SK-N-SH (cell line): ENCODE data around the gene DRGX. TPM values are rescaled to one million over a fixed set of nuclear protein-coding genes. Genes with fewer than 3 reads are reported as not detected.

ENCODE experiments used
- CTCF ChIA-PET: fragments of 300-600, 350-600 bp; formaldehyde crosslinking; extraction: SDS; loops from one replicate; lab custom pipeline; 2021; lab: Yijun Ruan, JAX
- POLR2A ChIA-PET: fragments of 350-600 bp; sonication (Branson Sonifier 250); formaldehyde crosslinking; extraction: SDS; loops from one replicate; lab custom pipeline; 2020; ENCODE audit warnings: antibody characterized with exemption, inconsistent platforms; lab: Yijun Ruan, JAX
- DNase-seq: peaks from one replicate; pipeline ENCODE4 v3.0.0; 2012
- H2AFZ ChIP-seq: fragments of 200-600 bp; sonication (generic); 2 replicates; pipeline ENCODE4 v1.8.1; 2016; ENCODE audit warnings: antibody characterized with exemption, mild to moderate bottlenecking, low read depth
- H3F3A ChIP-seq: fragments of 200-600 bp; sonication (generic); replicated peaks from 2 replicates; pipeline ENCODE3; 2016; ENCODE audit warnings: antibody characterized with exemption, mild to moderate bottlenecking; ENCODE audit not compliant: insufficient read depth
- H3K27ac ChIP-seq, 2 experiments: fragments of 200-500 bp in 1 of 2; fragments of 200-600 bp in 1 of 2; sonication (Bioruptor generic) in 1 of 2; sonication (generic), shearing (Covaris generic) in 1 of 2; 2 replicates each; pipeline versions ENCODE4 v1.5.1 to v1.6.1; 2014 to 2016; ENCODE audit warnings: low read depth in 2 of 2, inconsistent platforms in 1 of 2, low read length in 1 of 2, mild to moderate bottlenecking in 1 of 2, mixed read lengths in 1 of 2
- H3K27me3 ChIP-seq: fragments of 200-600 bp; sonication (generic), shearing (Covaris generic); 2 replicates; pipeline ENCODE4 v1.6.1; 2016; ENCODE audit warnings: mixed run types; ENCODE audit not compliant: insufficient read depth
- H3K36me3 ChIP-seq, 2 experiments: fragments of 200-500 bp in 1 of 2; fragments of 200-600 bp in 1 of 2; sonication (Bioruptor generic) in 1 of 2; sonication (generic) in 1 of 2; replicated peaks in 1 of 2; 2 replicates each; pipeline versions ENCODE3 to v1.5.1; 2014 to 2016; ENCODE audit warnings: low read length in 1 of 2, mild to moderate bottlenecking in 1 of 2; ENCODE audit not compliant: insufficient read depth in 2 of 2, control insufficient read depth in 1 of 2
- H3K4me1 ChIP-seq, 2 experiments: fragments of 200-500 bp in 1 of 2; fragments of 200-600 bp in 1 of 2; sonication (Bioruptor generic) in 1 of 2; sonication (generic), shearing (Covaris generic) in 1 of 2; 2 replicates each; pipeline versions ENCODE4 v1.5.1 to v1.6.1; 2014 to 2016; ENCODE audit warnings: low read depth in 1 of 2, low read length in 1 of 2, mixed run types in 1 of 2; ENCODE audit not compliant: insufficient read depth in 2 of 2, control insufficient read depth in 1 of 2
- H3K4me2 ChIP-seq: fragments of 200-600 bp; sonication (generic), shearing (Covaris generic); 2 replicates; pipeline ENCODE4 v1.6.1; 2017; ENCODE audit warnings: mixed run types
- H3K4me3 ChIP-seq, 2 experiments: fragments of 200-500 bp in 1 of 2; fragments of 200-600 bp in 1 of 2; sonication (Bioruptor generic) in 1 of 2; sonication (generic), shearing (Covaris generic) in 1 of 2; 2 replicates each; pipeline versions ENCODE4 v1.5.1 to v1.8.1; 2014 to 2016; ENCODE audit warnings: low read depth in 2 of 2, inconsistent platforms in 1 of 2, low read length in 1 of 2, mild to moderate bottlenecking in 1 of 2, mixed read lengths in 1 of 2, moderate library complexity in 1 of 2
- H3K79me2 ChIP-seq: fragments of 200-600 bp; sonication (generic); 2 replicates; pipeline ENCODE4 v1.8.1; 2017; ENCODE audit warnings: mild to moderate bottlenecking; ENCODE audit not compliant: insufficient read depth
- H3K9ac ChIP-seq: fragments of 200-600 bp; sonication (generic); 2 replicates; pipeline ENCODE4 v1.6.1; 2017; ENCODE audit warnings: mixed run types
- H3K9me2 ChIP-seq: fragments of 200-600 bp; sonication (generic); 2 replicates; pipeline ENCODE4 v1.6.1; 2017; ENCODE audit warnings: mixed run types
- H3K9me3 ChIP-seq: fragments of 200-600 bp; sonication (generic); 2 replicates; pipeline ENCODE4 v1.6.1; 2017; ENCODE audit warnings: mixed run types, mild to moderate bottlenecking, moderate library complexity
- H4K20me1 ChIP-seq: fragments of 200-600 bp; sonication (generic); 2 replicates; pipeline ENCODE4 v1.6.1; 2017; ENCODE audit warnings: mild to moderate bottlenecking, mixed run types; ENCODE audit not compliant: insufficient read depth
- EZH2phosphoT487 ChIP-seq: fragments of 200-600 bp; sonication (generic); IDR thresholded peaks from 2 replicates; pipeline ENCODE4 v1.6.1; 2017; ENCODE audit warnings: low read depth, mixed run types, mild to moderate bottlenecking, antibody characterized with exemption, moderate library complexity, borderline replicate concordance
- FOSL2 ChIP-seq: IDR thresholded peaks from 2 replicates; pipeline ENCODE4 v1.4.0; 2012; ENCODE audit warnings: low read depth, mild to moderate bottlenecking, moderate library complexity, borderline replicate concordance
- MAX ChIP-seq: IDR thresholded peaks from 2 replicates; pipeline ENCODE4 v1.4.0; 2012; ENCODE audit warnings: low read depth
- NRF1 ChIP-seq: IDR thresholded peaks from 2 replicates; pipeline ENCODE4 v1.6.1; 2012; ENCODE audit warnings: low read depth, mild to moderate bottlenecking, low read length
- POLR2AphosphoS5 ChIP-seq: IDR thresholded peaks from 2 replicates; pipeline ENCODE4 v1.6.1; 2012; ENCODE audit warnings: low read depth, low read length
- RAD21 ChIP-seq: IDR thresholded peaks from 2 replicates; pipeline ENCODE4 v1.6.1; 2012; ENCODE audit warnings: mild to moderate bottlenecking, low read length
- RCOR1 ChIP-seq: fragments of 150-350 bp; IDR thresholded peaks from 2 replicates; pipeline ENCODE4 v1.6.1; 2017; ENCODE audit warnings: antibody characterized with exemption, low read length
- RFX5 ChIP-seq: IDR thresholded peaks from 2 replicates; pipeline ENCODE4 v1.6.1; 2012; ENCODE audit warnings: mild to moderate bottlenecking, improper control_type of control experiment, low read length
- SIN3A ChIP-seq: IDR thresholded peaks from 2 replicates; pipeline ENCODE4 v1.6.1; 2012; ENCODE audit warnings: low read depth, mild to moderate bottlenecking, low read length, moderate library complexity, borderline replicate concordance
- SMC3 ChIP-seq: IDR thresholded peaks from 2 replicates; pipeline ENCODE4 v1.6.1; 2012; ENCODE audit warnings: low read depth, low read length, improper control_type of control experiment
- TEAD4 ChIP-seq: IDR thresholded peaks from 2 replicates; pipeline ENCODE4 v1.4.0; 2012; ENCODE audit warnings: mild to moderate bottlenecking, borderline replicate concordance; ENCODE audit not compliant: insufficient read depth
- YY1 ChIP-seq: IDR thresholded peaks from 2 replicates; pipeline ENCODE4 v1.4.0; 2012; ENCODE audit warnings: low read depth, mild to moderate bottlenecking
- WGBS: methylation state at CpG from one replicate; pipeline ENCODE4 v1.1.6; 2017; ENCODE audit warnings: low lambda C conversion rate; 5-methylcytosine and 5-hydroxymethylcytosine counted together
- polyA plus RNA-seq, 3 experiments: library from polyadenylated mRNA; depleted of rRNA; stranded (reverse); fragments of >200 nt; gene quantifications; 2 replicates each; pipeline ENCODE4 v1.2.3, GENCODE V29; 2012
- TF ChIP-seq, protein P1 (sequence below): IDR thresholded peaks from 2 replicates; pipeline ENCODE4 v1.4.0; 2012; ENCODE audit warnings: low read depth, borderline replicate concordance
- TF ChIP-seq, protein P2 (sequence below): fragments of 150-350 bp; IDR thresholded peaks from 2 replicates; pipeline ENCODE4 v1.6.1; 2016; ENCODE audit warnings: mild to moderate bottlenecking, low read depth, low read length

The DRGX gene
- polyA plus RNA-seq, 1 of the 3 experiments (the other 2 are of a cell fraction) = not detected

GRCh38 chr10:49347342-49347741, 48.5 kb downstream of the DRGX start:
- H3K4me2 ChIP-seq = no peak overlapping the region
- H3K4me1 ChIP-seq = no peaks in the 10 kb centered on the region; a peak in 1 of 4 replicates
- TF ChIP-seq NRF1 (no peak), SMC3 (no peak), MAX (no peak)
- no peak overlapping the region for H2AFZ ChIP-seq
- no peak for DNase-seq
- CTCF ChIA-PET = no interaction called here
- no peak overlapping the region for H3K9ac ChIP-seq
- H3K9me3 ChIP-seq = no peaks in the 10 kb centered on the region; the same call in 1 of the 2 replicates
- no peaks in the 10 kb centered on the region for H4K20me1 ChIP-seq
- H3K9me2 ChIP-seq = no peaks in the 10 kb centered on the region
- no peaks in the 10 kb centered on the region for H3K79me2 ChIP-seq
- 38% methylated on average over 2 of the region's 4 CpGs for WGBS
- H3K4me3 ChIP-seq = no peak overlapping the region
- H3K27ac ChIP-seq = no peak overlapping the region
- H3K36me3 ChIP-seq = no peaks in the 10 kb centered on the region
- no peaks in the 10 kb centered on the region for H3K27me3 ChIP-seq
- H3F3A ChIP-seq = no peaks in the 10 kb centered on the region
- POLR2A ChIA-PET = no interaction called here

DNA sequence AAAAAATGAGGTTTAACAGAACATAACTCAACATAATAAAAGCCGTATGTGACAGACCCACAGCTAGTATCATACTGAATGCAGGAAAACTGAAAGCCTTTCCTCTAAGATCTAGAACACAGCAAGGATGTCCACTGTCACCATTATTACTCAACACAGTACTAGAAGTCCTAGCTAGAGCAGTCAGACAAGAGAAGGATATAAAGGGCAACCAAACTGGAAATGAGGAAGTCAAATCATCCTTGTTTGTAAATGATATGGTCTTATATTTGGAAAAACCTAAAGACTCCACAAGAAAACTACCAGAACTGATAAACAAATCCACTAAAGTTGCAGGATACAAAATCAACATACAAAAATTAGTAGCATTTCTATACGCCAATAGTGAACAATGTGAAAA, 51.0 kb downstream of the DRGX start:
- H3K36me3 ChIP-seq = no peaks in the 10 kb centered on the region
- no peak for TF ChIP-seq YY1
- no peak for TF ChIP-seq RAD21
- TF ChIP-seq, protein P1, sequence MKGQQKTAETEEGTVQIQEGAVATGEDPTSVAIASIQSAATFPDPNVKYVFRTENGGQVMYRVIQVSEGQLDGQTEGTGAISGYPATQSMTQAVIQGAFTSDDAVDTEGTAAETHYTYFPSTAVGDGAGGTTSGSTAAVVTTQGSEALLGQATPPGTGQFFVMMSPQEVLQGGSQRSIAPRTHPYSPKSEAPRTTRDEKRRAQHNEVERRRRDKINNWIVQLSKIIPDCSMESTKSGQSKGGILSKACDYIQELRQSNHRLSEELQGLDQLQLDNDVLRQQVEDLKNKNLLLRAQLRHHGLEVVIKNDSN = no peak
- no peak for TF ChIP-seq SMC3
- TF ChIP-seq EZH2phosphoT487 = no peak
- TF ChIP-seq, all 33 proteins: peak for 0
- Histone ChIP-seq H3F3A (no peaks in the 10 kb centered on the region), H4K20me1 (no peaks in the 10 kb centered on the region), H3K9ac (no peak overlapping the region), H3K27me3 (no peaks in the 10 kb centered on the region), H3K9me3 (no peaks in the 10 kb centered on the region; the same call in 1 of the 2 replicates), H2AFZ (no peak overlapping the region), H3K9me2 (no peaks in the 10 kb centered on the region), H3K4me2 (no peak overlapping the region), H3K27ac (no peak overlapping the region), H3K4me1 (no peaks in the 10 kb centered on the region), H3K79me2 (no peaks in the 10 kb centered on the region), H3K4me3 (no peak overlapping the region)
- DNase-seq = no peak
- CTCF ChIA-PET = no interaction called here
- POLR2A ChIA-PET = no interaction called here
- 12% methylated on average over 2 of the region's 2 CpGs for WGBS

DNA sequence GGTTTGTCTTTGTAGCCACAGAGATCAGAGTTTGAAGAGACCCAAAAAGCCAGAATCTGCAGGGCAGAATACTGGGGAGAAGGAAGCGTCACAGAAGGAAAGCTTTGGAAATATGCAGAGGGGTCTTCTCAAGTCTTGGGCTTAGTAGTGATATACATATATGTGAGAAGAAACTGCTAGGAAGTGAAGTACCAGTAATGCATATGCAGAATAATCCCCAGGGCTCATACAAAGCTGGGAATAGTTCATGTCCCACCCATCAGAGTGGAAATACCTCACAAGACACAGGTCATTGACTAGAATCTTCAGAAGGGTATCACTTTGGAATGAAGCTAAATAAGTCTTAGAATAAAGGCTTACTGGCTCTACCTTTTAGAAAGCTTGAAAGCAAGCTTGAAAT, 57.3 kb downstream of the DRGX start:
- no peaks in the 10 kb centered on the region for H4K20me1 ChIP-seq
- no peaks in the 10 kb centered on the region for H3K27me3 ChIP-seq
- 31% methylated on average over 1 of the region's 1 CpG for WGBS
- no peak for DNase-seq
- no peak overlapping the region for H3K27ac ChIP-seq
- H3K9me2 ChIP-seq = no peaks in the 10 kb centered on the region
- H3K4me1 ChIP-seq = no peaks in the 10 kb centered on the region
- H3K9ac ChIP-seq = no peak overlapping the region
- ChIA-PET CTCF (interaction anchor here (1.4 kb wide), 1 partner anchor 14 kb away, joined by 4 read pairs; no protein-coding TSS in a partner anchor), POLR2A (no interaction called here)
- no peak overlapping the region for H3K4me2 ChIP-seq
- no peaks in the 10 kb centered on the region for H3K79me2 ChIP-seq
- no peaks in the 10 kb centered on the region for H3K36me3 ChIP-seq
- no peak overlapping the region for H3K4me3 ChIP-seq
- no peaks in the 10 kb centered on the region for H3F3A ChIP-seq
- no peak overlapping the region for H2AFZ ChIP-seq
- TF ChIP-seq NRF1 (no peak), RCOR1 (no peak), EZH2phosphoT487 (no peak), RFX5 (no peak), SIN3A (no peak), TEAD4 (no peak), FOSL2 (no peak), POLR2AphosphoS5 (no peak)
- TF ChIP-seq, protein P2, sequence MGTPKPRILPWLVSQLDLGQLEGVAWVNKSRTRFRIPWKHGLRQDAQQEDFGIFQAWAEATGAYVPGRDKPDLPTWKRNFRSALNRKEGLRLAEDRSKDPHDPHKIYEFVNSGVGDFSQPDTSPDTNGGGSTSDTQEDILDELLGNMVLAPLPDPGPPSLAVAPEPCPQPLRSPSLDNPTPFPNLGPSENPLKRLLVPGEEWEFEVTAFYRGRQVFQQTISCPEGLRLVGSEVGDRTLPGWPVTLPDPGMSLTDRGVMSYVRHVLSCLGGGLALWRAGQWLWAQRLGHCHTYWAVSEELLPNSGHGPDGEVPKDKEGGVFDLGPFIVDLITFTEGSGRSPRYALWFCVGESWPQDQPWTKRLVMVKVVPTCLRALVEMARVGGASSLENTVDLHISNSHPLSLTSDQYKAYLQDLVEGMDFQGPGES = no peak
- TF ChIP-seq, all 33 proteins: peak for 0
- no peaks in the 10 kb centered on the region for H3K9me3 ChIP-seq
